T-helper 2 cell treated with Interferon-gamma antibody and Interleukin-4, amounts not matched to agents 5 μg/mL and 100 μg/mL, for 36 hours (primary cell): ENCODE results near the gene LDLRAD3.

Source experiments
- DNase-seq: peaks from one replicate; pipeline ENCODE4 v3.0.0; 2021; ENCODE audit warnings: low spot score
- H3K27ac Mint-ChIP-seq: one replicate; pipeline ENCODE4 v1.8.0; 2021; ENCODE audit warnings: mild to moderate bottlenecking, mixed read lengths
- H3K27me3 Mint-ChIP-seq: one replicate; pipeline ENCODE4 v1.8.0; 2021; ENCODE audit warnings: low read depth, mixed read lengths
- H3K36me3 Mint-ChIP-seq: one replicate; pipeline ENCODE4 v1.8.0; 2021; ENCODE audit warnings: low read depth, mixed read lengths
- H3K4me1 Mint-ChIP-seq: one replicate; pipeline ENCODE4 v1.8.0; 2021; ENCODE audit warnings: low read depth, mixed read lengths
- H3K4me3 Mint-ChIP-seq: one replicate; pipeline ENCODE4 v1.8.0; 2022; ENCODE audit warnings: mild to moderate bottlenecking, moderate library complexity, mixed read lengths
- H3K9me3 Mint-ChIP-seq: one replicate; pipeline ENCODE4 v1.8.0; 2021; ENCODE audit warnings: mixed read lengths

The LDLRAD3 gene

GRCh38 chr11:36149538-36150242, 205.8 kb downstream of the LDLRAD3 start:
- no peaks in the 10 kb centered on the region for H3K9me3 Mint-ChIP-seq
- peaks cover 8% of the 10 kb centered on the region for H3K27me3 Mint-ChIP-seq
- no peak overlapping the region for H3K4me3 Mint-ChIP-seq
- no peaks in the 10 kb centered on the region for H3K36me3 Mint-ChIP-seq
- H3K4me1 Mint-ChIP-seq = peaks cover 10% of the 10 kb centered on the region
- DNase-seq = peak; percentile 71
- peak overlapping the region; percentile 41 for H3K27ac Mint-ChIP-seq

- no peaks in the 10 kb centered on the region for H3K9me3 Mint-ChIP-seq
- no peaks in the 10 kb centered on the region for H3K36me3 Mint-ChIP-seq
- peaks cover 10% of the 10 kb centered on the region for H3K4me1 Mint-ChIP-seq
- no peak overlapping the region for H3K27ac Mint-ChIP-seq
- H3K4me3 Mint-ChIP-seq = no peak overlapping the region
- DNase-seq = no peak
- peaks cover 10% of the 10 kb centered on the region for H3K27me3 Mint-ChIP-seq
These were observed 207.1 kb downstream of the LDLRAD3 start for GRCh38 chr11:36150986-36151385.

- DNase-seq = no peak
- Mint-ChIP-seq H3K36me3 (no peaks in the 10 kb centered on the region), H3K4me1 (peaks cover 10% of the 10 kb centered on the region), H3K4me3 (no peak overlapping the region), H3K27ac (no peak overlapping the region), H3K27me3 (peaks cover 10% of the 10 kb centered on the region), H3K9me3 (no peaks in the 10 kb centered on the region)
These were observed 208.2 kb downstream of the LDLRAD3 start for GRCh38 chr11:36151933-36152580.

- peaks cover 10% of the 10 kb centered on the region for H3K27me3 Mint-ChIP-seq
- H3K9me3 Mint-ChIP-seq = no peaks in the 10 kb centered on the region
- H3K27ac Mint-ChIP-seq = no peak overlapping the region
- no peaks in the 10 kb centered on the region for H3K36me3 Mint-ChIP-seq
- no peak for DNase-seq
- peaks cover 10% of the 10 kb centered on the region for H3K4me1 Mint-ChIP-seq
- no peak overlapping the region for H3K4me3 Mint-ChIP-seq
These were observed 209.7 kb downstream of the LDLRAD3 start for GRCh38 chr11:36153551-36153950.

- H3K9me3 Mint-ChIP-seq = no peaks in the 10 kb centered on the region
- no peak for DNase-seq
- no peaks in the 10 kb centered on the region for H3K4me1 Mint-ChIP-seq
- peaks cover 10% of the 10 kb centered on the region for H3K27me3 Mint-ChIP-seq
- H3K27ac Mint-ChIP-seq = no peak overlapping the region
- no peaks in the 10 kb centered on the region for H3K36me3 Mint-ChIP-seq
- no peak overlapping the region for H3K4me3 Mint-ChIP-seq
These were observed 211.3 kb downstream of the LDLRAD3 start for GRCh38 chr11:36155124-36155561.

GRCh38 chr11:36155770-36156160, 211.9 kb downstream of the LDLRAD3 start:
- Mint-ChIP-seq H3K27ac (no peak overlapping the region), H3K9me3 (no peaks in the 10 kb centered on the region), H3K4me3 (no peak overlapping the region), H3K36me3 (no peaks in the 10 kb centered on the region), H3K27me3 (peaks cover 10% of the 10 kb centered on the region), H3K4me1 (no peaks in the 10 kb centered on the region)
- DNase-seq = no peak

- no peaks in the 10 kb centered on the region for H3K9me3 Mint-ChIP-seq
- H3K36me3 Mint-ChIP-seq = no peaks in the 10 kb centered on the region
- no peak overlapping the region for H3K27ac Mint-ChIP-seq
- no peaks in the 10 kb centered on the region for H3K4me1 Mint-ChIP-seq
- H3K27me3 Mint-ChIP-seq = peaks cover 10% of the 10 kb centered on the region
- no peak overlapping the region for H3K4me3 Mint-ChIP-seq
- DNase-seq = no peak
These were observed 212.4 kb downstream of the LDLRAD3 start for GRCh38 chr11:36156161-36156816.

- Mint-ChIP-seq H3K36me3 (no peaks in the 10 kb centered on the region), H3K9me3 (no peaks in the 10 kb centered on the region), H3K27ac (no peak overlapping the region), H3K4me1 (no peaks in the 10 kb centered on the region), H3K27me3 (peaks cover 10% of the 10 kb centered on the region), H3K4me3 (no peak overlapping the region)
- no peak for DNase-seq
These were observed 213.1 kb downstream of the LDLRAD3 start for GRCh38 chr11:36156817-36157519.

- no peaks in the 10 kb centered on the region for H3K4me1 Mint-ChIP-seq
- no peaks in the 10 kb centered on the region for H3K36me3 Mint-ChIP-seq
- H3K9me3 Mint-ChIP-seq = no peaks in the 10 kb centered on the region
- no peak overlapping the region for H3K4me3 Mint-ChIP-seq
- DNase-seq = no peak
- H3K27me3 Mint-ChIP-seq = peaks cover 3% of the 10 kb centered on the region
- no peak overlapping the region for H3K27ac Mint-ChIP-seq
These were observed 216.2 kb downstream of the LDLRAD3 start for GRCh38 chr11:36160091-36160490.

GRCh38 chr11:36161572-36161971, 217.7 kb downstream of the LDLRAD3 start:
- H3K27me3 Mint-ChIP-seq = peaks cover 7% of the 10 kb centered on the region
- no peak overlapping the region for H3K4me3 Mint-ChIP-seq
- H3K36me3 Mint-ChIP-seq = no peaks in the 10 kb centered on the region
- no peaks in the 10 kb centered on the region for H3K9me3 Mint-ChIP-seq
- no peak for DNase-seq
- no peak overlapping the region for H3K27ac Mint-ChIP-seq
- no peaks in the 10 kb centered on the region for H3K4me1 Mint-ChIP-seq

- DNase-seq = no peak
- peaks cover 8% of the 10 kb centered on the region for H3K27me3 Mint-ChIP-seq
- H3K4me1 Mint-ChIP-seq = no peaks in the 10 kb centered on the region
- H3K9me3 Mint-ChIP-seq = no peaks in the 10 kb centered on the region
- no peaks in the 10 kb centered on the region for H3K36me3 Mint-ChIP-seq
- no peak overlapping the region for H3K27ac Mint-ChIP-seq
- H3K4me3 Mint-ChIP-seq = no peak overlapping the region
These were observed 218.4 kb downstream of the LDLRAD3 start for GRCh38 chr11:36162006-36162882.

- Mint-ChIP-seq H3K9me3 (no peaks in the 10 kb centered on the region), H3K36me3 (no peaks in the 10 kb centered on the region), H3K4me3 (no peak overlapping the region), H3K27ac (no peak overlapping the region), H3K27me3 (peaks cover 9% of the 10 kb centered on the region), H3K4me1 (no peaks in the 10 kb centered on the region)
- no peak for DNase-seq
These were observed 219.1 kb downstream of the LDLRAD3 start for GRCh38 chr11:36162883-36163434.
